ENCODE data around the gene IL18RAP.

The IL18RAP gene

DNA sequence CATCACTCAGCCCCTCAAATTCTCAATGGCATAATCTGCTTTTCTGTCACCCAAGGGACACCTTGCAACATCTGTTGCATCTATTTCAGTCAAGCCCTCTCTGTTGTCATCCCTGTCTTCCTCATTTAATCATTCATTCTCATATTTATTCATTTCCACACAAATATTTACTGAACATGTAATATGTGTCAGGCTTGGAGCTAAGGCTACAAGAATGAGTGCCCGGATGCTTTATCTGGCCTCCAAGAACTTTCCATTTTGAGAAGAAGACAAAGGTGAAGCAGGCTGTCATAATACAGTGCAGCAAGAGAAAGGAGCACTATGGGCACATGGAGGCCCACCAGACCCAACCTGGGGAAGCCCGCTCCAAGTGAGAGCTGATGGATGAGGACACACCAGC lies 15.6 kb downstream of the IL18RAP start:
- H3K4me3 ChIP-seq (ENCODE audit: low read length) = no peak overlapping the region
- no peaks in the 10 kb centered on the region for H3K9me3 ChIP-seq (ENCODE audit: control insufficient read depth, low read length)
- no peak for DNase-seq (ENCODE audit: low read depth)

GRCh38 chr2:102439065-102439695 lies 16.2 kb downstream of the IL18RAP start:
- peaks cover 5% of the 10 kb centered on the region for H3K4me1 ChIP-seq (ENCODE audit: control insufficient read depth, insufficient read depth, low read length)
- no peaks in the 10 kb centered on the region for H3K36me3 ChIP-seq (ENCODE audit: control insufficient read depth, insufficient read depth, low read length, severe bottlenecking)
- no peak overlapping the region for H3K4me3 ChIP-seq (ENCODE audit: low read length)
- no peak for DNase-seq (ENCODE audit: low read depth)
- no peaks in the 10 kb centered on the region for H3K9me3 ChIP-seq (ENCODE audit: control insufficient read depth, low read length)
- H3K9ac ChIP-seq (ENCODE audit: low read length) = no peak overlapping the region
- no peaks in the 10 kb centered on the region for H3K27me3 ChIP-seq (replicated peaks; ENCODE audit: control insufficient read depth, insufficient read depth, low read length)

More for the DNA sequence above, 15.6 kb downstream of the IL18RAP start:
- no peaks in the 10 kb centered on the region for H3K27me3 ChIP-seq (replicated peaks; ENCODE audit: control insufficient read depth, insufficient read depth, low read length)
- no peak overlapping the region for H3K9ac ChIP-seq (ENCODE audit: low read length)
- H3K36me3 ChIP-seq (ENCODE audit: control insufficient read depth, insufficient read depth, low read length, severe bottlenecking) = no peaks in the 10 kb centered on the region
- H3K4me1 ChIP-seq (ENCODE audit: control insufficient read depth, insufficient read depth, low read length) = peaks cover 5% of the 10 kb centered on the region

- Histone ChIP-seq H3K9me3 (ENCODE audit: control insufficient read depth, low read length) (no peaks in the 10 kb centered on the region), H3K36me3 (ENCODE audit: control insufficient read depth, insufficient read depth, low read length, severe bottlenecking) (no peaks in the 10 kb centered on the region), H3K27me3 (replicated peaks; ENCODE audit: control insufficient read depth, insufficient read depth, low read length) (no peaks in the 10 kb centered on the region), H3K4me1 (ENCODE audit: control insufficient read depth, insufficient read depth, low read length) (peaks cover 5% of the 10 kb centered on the region), H3K9ac (ENCODE audit: low read length) (no peak overlapping the region), H3K4me3 (ENCODE audit: low read length) (no peak overlapping the region)
- peak; percentile 63 for DNase-seq (ENCODE audit: low read depth)
Observed at GRCh38 chr2:102442967-102443828, 20.2 kb downstream of the IL18RAP start.

GRCh38 chr2:102444233-102444632 lies 21.3 kb downstream of the IL18RAP start:
- H3K4me3 ChIP-seq (ENCODE audit: low read length) = no peak overlapping the region
- H3K36me3 ChIP-seq (ENCODE audit: control insufficient read depth, insufficient read depth, low read length, severe bottlenecking) = no peaks in the 10 kb centered on the region
- no peaks in the 10 kb centered on the region for H3K27me3 ChIP-seq (replicated peaks; ENCODE audit: control insufficient read depth, insufficient read depth, low read length)
- peaks cover 3% of the 10 kb centered on the region for H3K4me1 ChIP-seq (ENCODE audit: control insufficient read depth, insufficient read depth, low read length)
- no peak for DNase-seq (ENCODE audit: low read depth)
- H3K9ac ChIP-seq (ENCODE audit: low read length) = no peak overlapping the region
- H3K9me3 ChIP-seq (ENCODE audit: control insufficient read depth, low read length) = no peaks in the 10 kb centered on the region

DNA sequence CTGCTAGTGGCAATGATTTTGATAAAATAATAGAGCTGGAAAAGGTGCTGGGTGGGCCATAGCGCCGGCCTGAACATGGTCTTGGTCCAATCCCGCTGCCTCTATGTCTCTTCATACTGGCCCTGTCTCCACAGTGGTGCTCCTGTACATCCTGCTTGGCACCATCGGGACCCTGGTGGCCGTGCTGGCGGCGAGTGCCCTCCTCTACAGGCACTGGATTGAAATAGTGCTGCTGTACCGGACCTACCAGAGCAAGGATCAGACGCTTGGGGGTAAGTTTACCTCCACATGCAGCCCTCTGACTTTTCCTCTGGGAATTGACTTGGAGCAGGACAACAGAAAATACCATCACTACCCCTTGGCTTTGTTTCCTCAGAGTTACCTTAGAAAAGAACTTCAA lies 24.0 kb downstream of the IL18RAP start:
- no peaks in the 10 kb centered on the region for H3K9me3 ChIP-seq (ENCODE audit: control insufficient read depth, low read length)
- H3K36me3 ChIP-seq (ENCODE audit: control insufficient read depth, insufficient read depth, low read length, severe bottlenecking) = no peaks in the 10 kb centered on the region
- H3K4me3 ChIP-seq (ENCODE audit: low read length) = no peak overlapping the region
- H3K27me3 ChIP-seq (replicated peaks; ENCODE audit: control insufficient read depth, insufficient read depth, low read length) = peaks cover 9% of the 10 kb centered on the region
- H3K9ac ChIP-seq (ENCODE audit: low read length) = no peak overlapping the region
- no peaks in the 10 kb centered on the region for H3K4me1 ChIP-seq (ENCODE audit: control insufficient read depth, insufficient read depth, low read length)
- DNase-seq (ENCODE audit: low read depth) = no peak

GRCh38 chr2:102449370-102449974 lies 26.5 kb downstream of the IL18RAP start:
- Histone ChIP-seq H3K9me3 (ENCODE audit: control insufficient read depth, low read length) (no peaks in the 10 kb centered on the region), H3K4me1 (ENCODE audit: control insufficient read depth, insufficient read depth, low read length) (no peaks in the 10 kb centered on the region), H3K9ac (ENCODE audit: low read length) (no peak overlapping the region), H3K4me3 (ENCODE audit: low read length) (no peak overlapping the region), H3K27me3 (replicated peaks; ENCODE audit: control insufficient read depth, insufficient read depth, low read length) (peaks cover 26% of the 10 kb centered on the region), H3K36me3 (ENCODE audit: control insufficient read depth, insufficient read depth, low read length, severe bottlenecking) (no peaks in the 10 kb centered on the region)
- peak; percentile 77 for DNase-seq (ENCODE audit: low read depth)

- Histone ChIP-seq H3K4me3 (ENCODE audit: low read length) (no peak overlapping the region), H3K4me1 (ENCODE audit: control insufficient read depth, insufficient read depth, low read length) (no peaks in the 10 kb centered on the region), H3K9me3 (ENCODE audit: control insufficient read depth, low read length) (peaks cover 9% of the 10 kb centered on the region), H3K9ac (ENCODE audit: low read length) (no peak overlapping the region), H3K36me3 (ENCODE audit: control insufficient read depth, insufficient read depth, low read length, severe bottlenecking) (no peaks in the 10 kb centered on the region), H3K27me3 (replicated peaks; ENCODE audit: control insufficient read depth, insufficient read depth, low read length) (peaks cover 26% of the 10 kb centered on the region)
- no peak for DNase-seq (ENCODE audit: low read depth)
Observed at GRCh38 chr2:102451968-102452367, 29.0 kb downstream of the IL18RAP start.

DNA sequence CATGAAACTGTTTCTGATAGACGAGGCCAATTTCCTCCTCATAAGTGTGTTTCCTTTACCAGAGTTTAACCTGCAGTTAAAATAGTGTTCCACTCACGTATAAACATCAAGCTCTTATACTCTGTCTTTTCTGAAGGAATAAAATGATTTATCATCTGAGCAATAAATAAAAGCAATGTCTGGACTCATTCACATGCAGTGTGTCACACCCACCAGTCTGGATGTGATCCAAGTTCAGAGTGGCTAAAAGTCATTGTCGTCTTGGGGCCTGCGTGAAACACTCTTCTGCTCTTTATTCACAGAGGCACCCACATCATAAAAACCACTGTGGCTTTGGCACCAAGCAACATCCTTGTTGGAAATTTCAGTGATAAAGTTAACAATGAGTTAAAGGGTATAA lies 30.5 kb downstream of the IL18RAP start:
- H3K27me3 ChIP-seq (replicated peaks; ENCODE audit: control insufficient read depth, insufficient read depth, low read length) = peaks cover 26% of the 10 kb centered on the region
- no peaks in the 10 kb centered on the region for H3K4me1 ChIP-seq (ENCODE audit: control insufficient read depth, insufficient read depth, low read length)
- DNase-seq (ENCODE audit: low read depth) = no peak

DNA sequence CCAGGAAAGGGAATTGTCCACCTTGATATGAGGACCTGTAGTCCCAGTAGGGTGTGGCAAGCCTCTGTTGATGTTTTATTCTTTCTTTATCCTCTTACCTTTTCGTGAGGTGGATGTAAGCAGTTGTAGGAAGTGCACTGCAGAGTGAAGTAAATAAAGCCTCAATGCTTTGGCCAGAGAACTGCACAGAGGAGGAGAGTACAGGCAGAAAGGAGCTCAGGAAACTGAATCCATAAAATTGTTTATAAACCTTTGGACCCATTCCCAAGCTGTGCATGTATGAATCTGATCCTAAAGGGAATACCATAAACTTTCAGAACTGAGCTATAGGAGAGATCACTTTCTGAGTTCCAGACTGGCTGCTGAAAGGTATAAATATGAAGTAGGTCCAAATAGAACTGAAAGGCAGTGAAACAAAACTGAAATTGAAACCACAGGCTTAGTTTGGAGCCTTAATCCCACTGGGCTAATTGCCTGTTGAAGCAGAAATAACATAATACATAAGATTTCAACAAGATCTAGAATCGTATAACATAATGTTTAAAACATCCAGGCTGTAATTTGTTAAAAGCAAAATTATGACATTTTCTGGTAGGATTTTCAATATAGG lies 32.2 kb downstream of the IL18RAP start:
- H3K4me3 ChIP-seq (ENCODE audit: low read length) = no peak overlapping the region
- H3K36me3 ChIP-seq (ENCODE audit: control insufficient read depth, insufficient read depth, low read length, severe bottlenecking) = no peaks in the 10 kb centered on the region
- H3K9ac ChIP-seq (ENCODE audit: low read length) = no peak overlapping the region
- H3K27me3 ChIP-seq (replicated peaks; ENCODE audit: control insufficient read depth, insufficient read depth, low read length) = peaks cover 26% of the 10 kb centered on the region
- peaks cover 9% of the 10 kb centered on the region for H3K9me3 ChIP-seq (ENCODE audit: control insufficient read depth, low read length)
- no peaks in the 10 kb centered on the region for H3K4me1 ChIP-seq (ENCODE audit: control insufficient read depth, insufficient read depth, low read length)
- DNase-seq (ENCODE audit: low read depth) = no peak

More for the DNA sequence above, 30.5 kb downstream of the IL18RAP start:
- no peaks in the 10 kb centered on the region for H3K36me3 ChIP-seq (ENCODE audit: control insufficient read depth, insufficient read depth, low read length, severe bottlenecking)
- H3K9me3 ChIP-seq (ENCODE audit: control insufficient read depth, low read length) = peaks cover 9% of the 10 kb centered on the region
- no peak overlapping the region for H3K4me3 ChIP-seq (ENCODE audit: low read length)
- no peak overlapping the region for H3K9ac ChIP-seq (ENCODE audit: low read length)

DNA sequence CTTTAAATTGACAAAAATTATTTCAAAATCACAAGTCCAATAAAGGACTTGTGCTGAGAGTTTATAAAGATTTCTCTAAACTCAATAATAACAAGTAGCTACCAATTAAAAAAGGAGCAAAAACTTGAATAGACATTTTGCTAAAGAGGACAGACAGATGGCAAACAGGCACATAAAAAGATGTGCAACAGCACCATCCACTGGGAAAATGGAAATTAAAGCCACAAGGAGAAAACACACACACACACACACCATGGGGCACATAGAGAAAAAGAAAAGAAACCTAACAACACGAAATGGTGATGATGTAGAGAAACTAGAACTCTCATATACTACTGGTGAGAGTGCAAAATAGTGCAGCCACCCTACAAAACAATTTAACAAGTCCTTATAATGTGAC lies 37.5 kb downstream of the IL18RAP start:
- Histone ChIP-seq H3K36me3 (ENCODE audit: control insufficient read depth, insufficient read depth, low read length, severe bottlenecking) (no peaks in the 10 kb centered on the region), H3K27me3 (replicated peaks; ENCODE audit: control insufficient read depth, insufficient read depth, low read length) (peaks cover 41% of the 10 kb centered on the region), H3K4me3 (ENCODE audit: low read length) (no peak overlapping the region), H3K9ac (ENCODE audit: low read length) (no peak overlapping the region), H3K4me1 (ENCODE audit: control insufficient read depth, insufficient read depth, low read length) (no peaks in the 10 kb centered on the region), H3K9me3 (ENCODE audit: control insufficient read depth, low read length) (peaks cover 9% of the 10 kb centered on the region)
- no peak for DNase-seq (ENCODE audit: low read depth)

DNA sequence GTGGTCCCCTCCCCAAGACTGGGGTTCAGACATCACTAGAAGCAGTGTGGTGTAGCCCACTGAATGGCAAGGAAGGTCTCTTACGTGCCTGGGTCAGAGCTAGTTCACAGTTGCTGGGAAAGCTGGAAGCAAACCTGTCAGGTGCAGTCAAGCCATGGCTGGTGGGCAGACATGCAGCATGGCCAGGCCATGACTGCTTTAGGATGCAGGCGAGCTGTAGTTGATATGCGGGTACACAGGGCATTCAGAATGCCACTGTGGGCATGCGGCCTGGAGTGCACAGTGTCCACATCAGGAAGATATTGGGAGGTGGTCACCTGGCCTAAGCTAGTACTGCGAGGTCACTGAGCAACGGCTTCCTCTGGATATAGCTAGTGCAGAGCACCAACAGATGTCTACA lies 38.2 kb downstream of the IL18RAP start:
- Histone ChIP-seq H3K4me3 (ENCODE audit: low read length) (no peak overlapping the region), H3K27me3 (replicated peaks; ENCODE audit: control insufficient read depth, insufficient read depth, low read length) (peaks cover 45% of the 10 kb centered on the region), H3K4me1 (ENCODE audit: control insufficient read depth, insufficient read depth, low read length) (no peaks in the 10 kb centered on the region), H3K9ac (ENCODE audit: low read length) (no peak overlapping the region), H3K9me3 (ENCODE audit: control insufficient read depth, low read length) (peaks cover 6% of the 10 kb centered on the region), H3K36me3 (ENCODE audit: control insufficient read depth, insufficient read depth, low read length, severe bottlenecking) (no peaks in the 10 kb centered on the region)
- DNase-seq (ENCODE audit: low read depth) = no peak
